Small intestine (tissue), 7 donors: ENCODE measurements around the gene ARMC7. TPM values are rescaled to one million over a fixed set of nuclear protein-coding genes. Genes with fewer than 3 reads are reported as not detected.
A peak's percentile ranks its signal among the peaks of the same experiment; 100 is the strongest.

Experiments used
- DNase-seq, 2 donors: peaks; one replicate each; pipeline versions ENCODE4 v3.0.0 to v3.0.0-alpha.2; 2013
- FAIRE-seq: peaks from 2 replicates; lab custom pipeline; 2012; peaks lifted over from hg19 to GRCh38; lab: Jason Lieb, UNC
- H3K27ac ChIP-seq, 3 donors: one replicate each; pipeline ENCODE4 v1.5.1; 2013; ENCODE audit warnings: low read length in 2 of 3, mild to moderate bottlenecking in 2 of 3, control low read depth in 1 of 3, inconsistent platforms in 1 of 3, low read depth in 1 of 3, moderate library complexity in 1 of 3
- H3K27me3 ChIP-seq, 3 donors: one replicate each; pipeline ENCODE4 v1.6.1; 2013; ENCODE audit warnings: low read length in 3 of 3, inconsistent platforms in 1 of 3; ENCODE audit not compliant: control insufficient read depth in 3 of 3, insufficient read depth in 3 of 3
- H3K36me3 ChIP-seq, 3 donors: one replicate each; pipeline ENCODE4 v1.6.1; 2013; ENCODE audit warnings: low read length in 3 of 3, inconsistent platforms in 1 of 3, low read depth in 1 of 3, mild to moderate bottlenecking in 1 of 3, moderate library complexity in 1 of 3; ENCODE audit not compliant: control insufficient read depth in 3 of 3, insufficient read depth in 2 of 3
- H3K4me1 ChIP-seq, 3 donors: one replicate each; pipeline ENCODE4 v1.6.1; 2013; ENCODE audit warnings: low read length in 2 of 3, inconsistent platforms in 1 of 3, low read depth in 1 of 3, mild to moderate bottlenecking in 1 of 3, moderate library complexity in 1 of 3; ENCODE audit not compliant: control insufficient read depth in 3 of 3, insufficient read depth in 2 of 3
- H3K4me3 ChIP-seq, 3 donors: one replicate each; pipeline ENCODE4 v1.5.1; 2013; ENCODE audit warnings: low read length in 3 of 3, control low read depth in 1 of 3, inconsistent platforms in 1 of 3, low read depth in 1 of 3, mild to moderate bottlenecking in 1 of 3, moderate library complexity in 1 of 3
- H3K9me3 ChIP-seq, 2 donors: one replicate each; pipeline ENCODE4 v1.6.1; 2013; ENCODE audit warnings: low read depth in 1 of 2, low read length in 1 of 2; ENCODE audit not compliant: control insufficient read depth in 2 of 2, insufficient read depth in 1 of 2
- WGBS, 3 donors: extraction: QIAGEN DNeasy Blood & Tissue Kit; methylation state at CpG; one replicate each; pipeline ENCODE4 v1.1.7; 2013; 5-methylcytosine and 5-hydroxymethylcytosine counted together
- polyA plus RNA-seq, 4 donors: library from polyadenylated mRNA; stranded (reverse) in 3 of 4; unstranded in 1 of 4; fragments of 200-250 nt in 3 of 4; fragments of 120-200 nt in 1 of 4; gene quantifications; one replicate each; pipeline versions ENCODE4 v1.2.1 to v1.2.3, GENCODE V29; 2013
- donor health status: healthy with polysubstance abuse.
- donor health status: control.
- donor health status: control.
- donor health status: Bipolar disorder and iron deficiency.
- donor health status: healthy.

ARMC7 gene
- polyA plus RNA-seq, 4 donors = 11.6 to 24.8 (median 18.7) TPM

- no peak for DNase-seq
- H3K27me3 ChIP-seq = no peaks in the 10 kb centered on the region
- WGBS, 3 donors = 76 to 90% (median 85%) methylated on average over 13 of the region's 13 CpGs
- no peak overlapping the region for H3K27ac ChIP-seq
- no peak for FAIRE-seq
- no peaks in the 10 kb centered on the region for H3K9me3 ChIP-seq
- H3K4me1 ChIP-seq = peaks cover 5 to 58% (median 6%) of the 10 kb centered on the region in 3 donors
- no peak overlapping the region for H3K4me3 ChIP-seq
- H3K36me3 ChIP-seq = no peaks in the 10 kb centered on the region
Observed at GRCh38 chr17:75081611-75082540, 27.9 kb upstream of the ARMC7 start.

DNA sequence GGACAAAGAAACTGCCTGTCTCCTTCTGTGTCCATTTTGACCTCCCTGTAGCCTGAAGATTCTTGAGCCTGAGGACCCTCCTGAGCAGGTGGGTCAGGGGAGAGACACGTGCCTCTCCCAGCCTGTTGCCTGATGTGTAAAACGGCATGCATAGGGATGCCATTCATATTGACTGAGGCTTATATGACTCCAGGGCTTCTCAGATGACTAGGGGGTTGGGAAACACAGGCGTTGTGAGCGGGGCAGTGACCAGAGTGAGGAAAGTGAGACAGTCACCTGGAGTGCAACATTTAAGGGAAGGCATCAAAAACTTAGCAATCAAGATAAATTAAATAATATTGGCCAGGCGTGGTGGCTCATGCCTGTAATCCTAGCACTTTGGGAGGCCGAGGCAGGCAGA is 27.1 kb upstream of the ARMC7 start:
- WGBS, 3 donors = 83% methylated on average over 6 of the region's 6 CpGs
- Histone ChIP-seq H3K27ac (no peak overlapping the region), H3K4me1 (peaks cover 5 to 59% (median 6%) of the 10 kb centered on the region in 3 donors), H3K27me3 (no peaks in the 10 kb centered on the region), H3K9me3 (no peaks in the 10 kb centered on the region), H3K4me3 (no peak overlapping the region), H3K36me3 (no peaks in the 10 kb centered on the region)
- FAIRE-seq (no peak), DNase-seq (no peak)

GRCh38 chr17:75084039-75084660 is 25.6 kb upstream of the ARMC7 start:
- Histone ChIP-seq H3K27me3 (no peaks in the 10 kb centered on the region), H3K4me1 (peaks cover 0 to 53% (median 0%) of the 10 kb centered on the region in 3 donors), H3K27ac (peak overlapping the region; percentile 23 to 50 (median 38)), H3K36me3 (no peaks in the 10 kb centered on the region), H3K9me3 (no peaks in the 10 kb centered on the region), H3K4me3 (no peak overlapping the region)
- 46 to 52% (median 51%) methylated on average over 14 of the region's 14 CpGs for WGBS, 3 donors
- FAIRE-seq (no peak), DNase-seq (peak in 1 of 2 donors; percentile 72)

GRCh38 chr17:75086496-75087181 is 23.1 kb upstream of the ARMC7 start:
- Histone ChIP-seq H3K9me3 (no peaks in the 10 kb centered on the region), H3K36me3 (peaks cover 0 to 4% (median 0%) of the 10 kb centered on the region in 3 donors), H3K27me3 (no peaks in the 10 kb centered on the region), H3K4me1 (peaks cover 0 to 62% (median 0%) of the 10 kb centered on the region in 3 donors), H3K27ac (peak overlapping the region; percentile 47 to 99 (median 97)), H3K4me3 (no peak overlapping the region)
- no peak for FAIRE-seq
- peak; percentile 71 to 88 for DNase-seq
- WGBS, 3 donors = 44 to 66% (median 62%) methylated on average over 15 of the region's 15 CpGs

- no peak for FAIRE-seq
- H3K4me3 ChIP-seq = peak overlapping the region in 2 of 3 donors; percentile 68 to 84
- 55 to 64% (median 58%) methylated on average over 12 of the region's 12 CpGs for WGBS, 3 donors
- peaks cover 0 to 4% (median 0%) of the 10 kb centered on the region in 3 donors for H3K36me3 ChIP-seq
- no peaks in the 10 kb centered on the region for H3K27me3 ChIP-seq
- H3K9me3 ChIP-seq = no peaks in the 10 kb centered on the region
- H3K27ac ChIP-seq = peak overlapping the region; percentile 97 to 99 (median 97)
- peaks cover 0 to 67% (median 0%) of the 10 kb centered on the region in 3 donors for H3K4me1 ChIP-seq
- DNase-seq = no peak
Observed at GRCh38 chr17:75087182-75087557, 22.6 kb upstream of the ARMC7 start.

GRCh38 chr17:75087558-75088453 is 22.0 kb upstream of the ARMC7 start, which contains the start of gene SLC16A5:
TSS of gene SLC16A5 (plus strand) at chr17:75087954. CDS start at chr17:75093637, 5,683 bp downstream.
- 2 to 6% (median 3%) methylated on average over 53 to 69 of the region's 69 CpGs for WGBS, 3 donors
- Histone ChIP-seq H3K36me3 (peaks cover 0 to 4% (median 0%) of the 10 kb centered on the region in 3 donors), H3K4me3 (peak within 1 kb of the TSS; percentile 54 to 84 (median 68)), H3K27ac (peak within 1 kb of the TSS; percentile 97 to 99 (median 99)), H3K27me3 (no peaks in the 10 kb centered on the region), H3K4me1 (peaks cover 0 to 74% (median 0%) of the 10 kb centered on the region in 3 donors), H3K9me3 (no peaks in the 10 kb centered on the region)
- DNase-seq = peak; percentile 92 to 96
- no peak for FAIRE-seq

- H3K27me3 ChIP-seq = no peaks in the 10 kb centered on the region
- 64 to 71% (median 65%) methylated on average over 11 of the region's 11 CpGs for WGBS, 3 donors
- H3K36me3 ChIP-seq = peaks cover 0 to 12% (median 0%) of the 10 kb centered on the region in 3 donors
- FAIRE-seq = no peak
- H3K4me3 ChIP-seq = peak overlapping the region; percentile 54 to 84 (median 68)
- H3K4me1 ChIP-seq = peaks cover 0 to 82% (median 2%) of the 10 kb centered on the region in 3 donors
- DNase-seq = peak; percentile 69 to 84
- no peaks in the 10 kb centered on the region for H3K9me3 ChIP-seq
- H3K27ac ChIP-seq = peak overlapping the region; percentile 97 to 99 (median 99)
Observed at GRCh38 chr17:75088465-75089417, 21.0 kb upstream of the ARMC7 start.
